DND-41 (cell line): ENCODE data around the gene MAN1A1.

ENCODE experiments used
- CTCF ChIP-seq: IDR thresholded peaks from 2 replicates; pipeline ENCODE4 v1.5.1; 2012; ENCODE audit warnings: borderline replicate concordance, low read length, moderate library complexity, mild to moderate bottlenecking; ENCODE audit not compliant: poor library complexity, severe bottlenecking; ENCODE audit errors: extremely low read depth
- EZH2 ChIP-seq: IDR thresholded peaks from 3 replicates; pipeline ENCODE4 v1.6.1; 2012; ENCODE audit warnings: borderline replicate concordance, low read depth, mild to moderate bottlenecking, moderate library complexity, low read length, inconsistent platforms; ENCODE audit not compliant: severe bottlenecking

- TF ChIP-seq CTCF (no peak), EZH2 (no peak)
Measured at GRCh38 chr6:119171088-119171841, 178.3 kb downstream of the MAN1A1 start.
